H54 (cell line): Measurements from ENCODE around the gene PRDX3.
A peak's percentile ranks its signal among the peaks of the same experiment; 100 is the strongest.
"Not testable (repeated sequence)": the region's sequence is repeated elsewhere in the genome, so short reads cannot be mapped to it uniquely, and the experiment has no call there.

Source experiments
- DNase-seq: peaks from one replicate; pipeline ENCODE4 v3.0.0; 2011; ENCODE audit warnings: low spot score, mixed read lengths; ENCODE audit not compliant: insufficient read length
- FAIRE-seq: peaks from 3 replicates; lab custom pipeline; 2011; peaks lifted over from hg19 to GRCh38; lab: Jason Lieb, UNC
- POLR2A ChIP-seq: IDR thresholded peaks from 2 replicates; pipeline ENCODE4 v1.6.1; 2011; ENCODE audit warnings: low read depth, mild to moderate bottlenecking, low read length

The PRDX3 gene

DNA sequence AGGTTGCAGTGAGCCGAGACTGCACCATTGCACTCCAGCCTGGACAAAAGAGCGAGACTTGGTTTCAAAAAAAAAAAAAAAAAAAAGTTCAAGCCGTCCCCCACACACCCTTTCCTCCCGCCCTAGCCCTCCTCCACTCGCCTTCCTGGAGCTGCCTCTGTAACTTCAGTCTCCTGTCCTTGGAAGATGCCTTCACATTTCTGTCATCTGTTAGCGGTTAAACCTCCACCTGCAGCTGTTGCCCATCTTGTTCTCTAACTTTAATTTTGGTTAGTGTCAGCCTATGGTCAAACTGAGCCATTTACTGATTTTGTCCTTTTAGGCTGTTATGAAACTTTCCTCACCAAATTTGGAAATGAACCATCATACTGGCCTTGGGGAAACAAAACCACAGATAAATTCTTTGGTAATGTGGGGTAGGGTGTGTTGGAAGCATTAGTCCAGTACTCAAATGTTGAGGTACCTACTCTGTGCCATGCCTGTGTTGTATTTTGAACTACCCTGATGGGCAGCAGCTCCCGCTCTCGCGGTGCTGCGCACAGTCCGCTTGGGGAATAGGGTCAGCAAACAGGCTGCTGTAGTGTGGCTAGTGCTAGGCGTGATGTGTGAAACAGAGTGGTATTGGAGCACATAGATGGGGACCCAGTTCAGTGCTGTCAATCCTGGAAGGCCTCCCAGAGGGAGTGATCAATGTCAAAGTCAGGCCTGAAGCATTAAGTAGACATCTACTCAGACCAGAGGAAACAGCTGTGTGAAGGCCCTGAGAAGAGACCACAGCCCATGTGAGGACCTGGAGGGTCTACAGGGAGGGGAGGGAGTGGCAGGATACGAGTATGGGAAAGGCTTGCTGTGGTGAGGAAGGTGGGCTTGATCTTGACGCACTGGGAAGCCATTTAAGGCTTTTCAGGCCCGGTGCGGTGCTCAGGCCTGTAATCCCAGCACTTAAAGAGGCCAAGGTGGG is 40.0 kb downstream of the PRDX3 start:
- TF ChIP-seq POLR2A, result no peak
- FAIRE-seq (no peak), DNase-seq (no peak)

DNA sequence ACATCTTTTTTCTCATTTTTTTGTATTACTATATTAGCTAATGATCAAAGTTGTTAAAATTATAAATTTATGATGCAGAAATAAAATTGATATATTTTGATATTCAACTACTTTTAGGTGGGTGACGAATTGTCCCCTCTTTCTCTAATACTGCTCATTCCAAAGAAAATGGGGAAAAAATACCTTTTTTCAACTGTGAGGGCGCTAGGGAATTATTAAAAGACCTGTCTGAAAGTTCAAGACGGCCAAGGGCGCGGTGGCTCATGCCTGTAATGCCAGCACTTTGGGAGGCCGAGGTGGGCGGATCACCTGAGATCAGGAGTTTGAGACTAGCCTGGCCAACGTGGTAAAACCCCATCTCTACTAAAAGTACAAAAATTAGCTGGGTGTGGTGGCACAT is 40.7 kb downstream of the PRDX3 start:
- not testable (repeated sequence) for FAIRE-seq, DNase-seq

DNA sequence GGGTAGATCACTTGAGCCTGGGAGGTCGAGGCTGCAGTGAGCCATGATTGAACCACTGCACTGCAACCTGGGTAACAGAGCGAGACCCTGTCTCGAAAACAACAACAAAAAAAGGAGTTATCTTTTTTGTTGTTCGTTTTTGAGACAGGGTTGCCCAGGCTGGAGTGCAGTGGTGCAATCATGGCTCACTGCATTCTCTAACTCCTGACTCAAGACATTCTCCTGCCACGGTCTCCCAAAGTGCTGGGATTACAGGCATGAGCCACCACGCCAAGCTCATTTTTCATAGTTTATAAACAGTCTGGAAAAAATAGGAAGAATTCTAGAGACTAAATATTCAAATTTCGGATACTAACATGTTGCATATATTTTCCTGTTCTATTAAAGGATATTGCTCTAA is 42.5 kb downstream of the PRDX3 start:
- no peak for FAIRE-seq
- no peak for TF ChIP-seq POLR2A
- DNase-seq, result no peak

DNA sequence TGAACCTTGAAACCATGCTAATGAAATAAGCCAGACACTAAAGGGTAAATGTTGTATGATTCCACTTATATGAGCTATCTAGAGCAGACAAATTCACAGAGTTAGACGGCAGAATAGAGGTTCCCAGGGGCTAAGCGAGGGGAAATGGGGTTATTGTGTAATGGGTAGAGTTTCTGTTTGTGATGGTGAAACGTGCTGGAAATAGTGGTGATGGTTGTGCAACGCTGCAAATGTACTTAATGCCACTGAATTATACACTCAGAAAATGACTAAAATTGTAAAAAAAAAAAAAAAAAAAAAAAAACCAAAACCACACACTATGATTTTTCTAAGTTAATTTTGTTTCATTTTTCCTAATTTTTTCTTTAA is 43.1 kb downstream of the PRDX3 start:
- no peak for FAIRE-seq
- no peak for DNase-seq
- TF ChIP-seq POLR2A, result no peak

DNA sequence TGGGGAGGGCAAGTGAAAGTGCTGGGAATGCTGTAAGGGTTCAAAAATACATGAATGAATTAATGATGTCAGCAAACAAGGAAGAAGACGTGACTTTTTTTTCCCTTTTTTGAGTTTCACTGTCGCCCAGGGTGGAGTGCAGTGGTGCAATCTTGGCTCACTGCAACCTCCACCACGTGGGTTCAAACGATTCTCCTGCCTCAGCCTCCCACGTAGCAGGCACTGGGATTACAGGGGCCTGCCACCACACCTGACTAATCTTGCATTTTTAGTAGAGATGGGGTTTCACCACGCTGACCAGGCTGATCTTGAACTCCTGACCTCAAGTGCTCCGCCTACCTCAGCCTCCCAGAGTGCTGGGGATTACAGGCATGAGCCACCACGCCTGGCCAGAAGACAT is 44.7 kb downstream of the PRDX3 start:
- DNase-seq, result no peak
- TF ChIP-seq POLR2A, result no peak
- FAIRE-seq, result no peak

DNA sequence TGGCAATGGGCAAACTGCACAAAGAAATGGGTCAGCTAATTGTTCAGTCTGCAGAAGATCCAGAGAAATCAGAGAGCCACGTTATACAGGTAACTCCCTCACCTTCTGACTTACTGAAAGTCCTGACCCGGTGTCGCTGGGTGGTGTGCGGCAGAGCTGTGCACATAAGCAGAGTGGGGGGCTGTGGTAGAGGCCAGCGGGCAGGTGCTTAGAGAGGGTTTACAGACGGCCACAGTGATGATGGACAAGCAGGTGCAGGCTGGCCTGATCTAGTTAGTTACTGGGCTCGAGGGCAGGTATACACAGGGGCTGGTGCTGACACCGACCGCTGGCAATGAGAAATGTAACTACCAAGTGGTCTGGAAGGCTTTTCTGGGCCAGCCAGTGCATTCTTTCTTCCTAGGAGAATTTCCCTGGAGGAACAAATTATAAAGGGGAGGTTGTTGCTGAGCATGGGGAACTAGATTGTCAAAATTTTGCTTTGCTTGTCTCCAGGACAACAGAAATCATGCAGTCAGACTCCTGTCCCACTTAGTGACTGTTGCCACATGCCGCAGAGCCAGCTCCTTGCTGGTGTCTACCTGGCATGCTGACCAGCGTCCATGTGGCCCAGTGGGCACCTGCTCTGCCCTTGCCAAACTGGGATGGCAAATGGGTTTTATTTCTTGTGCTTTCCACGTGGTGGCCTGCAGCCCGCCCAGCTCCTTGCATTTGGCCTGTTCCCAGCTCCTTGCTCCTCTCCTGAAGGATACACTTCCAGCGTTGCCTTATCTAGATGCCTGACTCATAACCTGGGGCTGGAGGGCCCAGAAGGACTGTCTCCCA is 45.9 kb downstream of the PRDX3 start:
- DNase-seq (no peak), FAIRE-seq (no peak)
- no peak for TF ChIP-seq POLR2A

DNA sequence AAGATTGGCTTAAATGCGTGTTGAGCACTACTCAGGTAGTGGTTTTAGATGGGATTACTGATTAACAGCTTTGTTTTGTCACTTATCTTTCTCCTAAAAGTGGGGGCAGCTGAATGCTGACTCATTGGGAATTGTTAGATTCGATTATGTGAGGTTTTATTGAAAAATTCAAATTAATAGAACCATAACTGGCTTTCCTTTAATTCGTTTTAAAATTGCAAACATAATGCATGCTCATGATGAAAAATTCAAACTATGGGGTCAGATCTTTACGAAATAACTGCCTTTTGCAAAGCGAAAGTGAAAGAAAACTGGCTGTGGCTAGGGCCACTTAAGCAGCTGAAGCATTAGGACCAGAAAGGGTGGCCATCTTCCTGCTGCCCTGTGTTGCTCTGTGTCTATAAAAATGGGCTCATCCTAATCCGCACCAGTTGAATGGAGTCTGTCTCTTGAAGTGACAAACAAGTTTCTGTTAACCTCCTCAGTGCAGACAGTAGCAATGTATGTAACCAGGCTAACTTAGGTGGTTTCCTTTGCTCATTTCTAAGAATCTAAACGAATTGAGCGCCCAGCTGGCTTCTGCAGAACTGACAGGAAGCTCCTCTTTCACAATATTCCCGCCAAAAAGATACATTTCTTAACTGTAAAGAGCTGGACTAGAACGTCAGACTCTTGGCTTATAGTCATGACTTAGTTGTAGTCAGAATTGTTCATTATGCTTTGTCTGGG is 46.9 kb downstream of the PRDX3 start:
- no peak for TF ChIP-seq POLR2A
- FAIRE-seq (no peak), DNase-seq (peak; percentile 30)

DNA sequence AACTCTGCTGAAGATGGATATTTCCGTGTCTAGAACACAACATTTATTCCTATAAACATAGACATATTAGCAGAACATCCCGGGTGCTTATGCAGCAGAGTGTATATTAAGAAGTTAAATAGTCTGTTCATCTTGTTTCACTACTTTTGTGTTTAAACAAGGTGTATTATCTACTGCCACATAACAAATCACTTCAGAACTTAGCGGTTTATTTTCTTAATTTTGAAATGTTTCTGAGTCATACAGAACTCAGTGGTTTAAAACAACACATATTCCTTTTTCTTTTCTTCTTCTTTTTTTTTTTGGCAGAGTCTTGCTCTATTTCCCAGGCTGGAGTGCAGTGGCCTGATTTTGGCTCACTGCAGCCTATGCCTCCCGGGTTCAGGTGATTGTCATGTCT is 48.9 kb downstream of the PRDX3 start:
- FAIRE-seq (no peak), DNase-seq (no peak)
- no peak for TF ChIP-seq POLR2A

DNA sequence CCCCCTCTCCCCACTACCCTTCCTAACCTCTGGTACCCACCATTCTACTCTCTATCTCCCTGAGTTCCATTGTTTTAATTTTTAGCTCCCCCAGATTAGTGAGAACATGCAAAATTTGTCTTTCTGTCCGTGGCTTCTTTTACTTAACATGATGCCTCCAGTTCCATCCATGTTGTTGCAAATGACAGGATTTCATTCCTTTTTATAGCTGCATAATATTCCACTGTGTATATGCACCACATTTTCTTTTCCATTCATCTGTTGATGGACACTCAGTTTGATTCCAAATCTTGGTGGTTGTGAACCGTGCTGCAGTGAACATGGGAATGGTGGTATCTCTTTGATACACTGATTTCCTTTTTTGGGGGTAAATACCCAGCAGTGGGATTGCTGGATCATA is 52.7 kb downstream of the PRDX3 start:
- FAIRE-seq (no peak), DNase-seq (no peak)
- no peak for TF ChIP-seq POLR2A

DNA sequence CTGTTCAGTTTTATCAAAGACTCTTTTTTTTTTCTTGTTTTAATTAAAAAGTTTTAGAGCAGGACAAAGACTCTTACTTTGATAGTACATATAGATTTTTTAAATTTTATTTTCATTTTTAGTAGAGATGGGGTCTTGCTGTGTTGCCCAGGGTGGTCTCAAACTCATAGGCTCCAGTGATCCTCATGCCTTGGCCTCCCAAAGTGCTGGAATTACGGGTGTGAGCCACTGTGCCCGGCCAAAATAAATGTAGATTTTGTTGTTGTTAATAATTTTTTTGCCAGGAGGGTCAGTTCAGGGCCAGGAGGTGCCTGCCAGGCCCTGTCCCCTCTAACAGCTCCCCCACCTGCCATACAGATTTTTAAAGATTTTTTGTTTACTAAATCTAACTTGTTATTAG is 57.7 kb downstream of the PRDX3 start:
- TF ChIP-seq POLR2A, result no peak
- FAIRE-seq (no peak), DNase-seq (no peak)

DNA sequence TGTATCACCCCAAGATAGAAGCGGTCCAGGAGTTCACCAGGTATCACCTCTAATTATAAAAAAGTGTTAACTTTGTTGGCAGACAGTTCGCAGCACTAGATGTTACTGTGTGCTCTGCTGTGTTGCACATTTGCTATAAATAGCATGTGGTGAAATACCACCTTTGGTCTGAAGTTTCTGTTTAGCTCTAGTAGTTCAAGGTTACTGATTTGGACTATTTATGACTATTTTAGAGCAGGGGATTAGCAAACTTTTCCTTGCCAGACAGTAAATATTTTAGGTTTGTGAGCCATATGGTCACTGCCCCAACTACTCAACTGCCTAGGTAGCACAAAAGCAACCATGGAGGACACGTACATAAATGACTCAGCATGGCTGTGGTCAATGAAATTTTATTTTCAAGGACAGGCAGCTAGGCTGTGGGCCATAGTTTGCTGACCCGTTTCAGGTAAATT is 58.2 kb downstream of the PRDX3 start:
- TF ChIP-seq POLR2A, result no peak
- FAIRE-seq (no peak), DNase-seq (no peak)

DNA sequence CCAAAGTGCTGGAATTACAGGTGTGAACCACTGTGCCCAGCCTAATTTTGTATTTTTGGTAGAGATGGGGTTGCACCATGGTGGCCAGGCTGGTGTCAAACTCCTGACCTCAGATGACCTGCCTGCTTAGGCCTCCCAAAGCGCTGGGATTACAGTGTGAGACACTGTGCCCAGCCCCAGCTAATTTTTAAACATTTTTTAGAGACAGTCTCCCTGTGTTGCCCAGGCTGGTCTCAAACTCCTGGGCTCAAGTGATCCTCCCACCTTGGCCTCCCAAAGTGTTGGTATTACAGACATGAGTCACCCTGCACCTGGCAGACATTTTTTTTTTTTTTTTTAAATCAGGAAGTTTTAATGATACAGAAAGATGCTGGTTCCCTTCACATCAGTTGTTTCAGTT is 59.2 kb downstream of the PRDX3 start:
- TF ChIP-seq POLR2A, result no peak
- FAIRE-seq, result no peak
- DNase-seq, result no peak

DNA sequence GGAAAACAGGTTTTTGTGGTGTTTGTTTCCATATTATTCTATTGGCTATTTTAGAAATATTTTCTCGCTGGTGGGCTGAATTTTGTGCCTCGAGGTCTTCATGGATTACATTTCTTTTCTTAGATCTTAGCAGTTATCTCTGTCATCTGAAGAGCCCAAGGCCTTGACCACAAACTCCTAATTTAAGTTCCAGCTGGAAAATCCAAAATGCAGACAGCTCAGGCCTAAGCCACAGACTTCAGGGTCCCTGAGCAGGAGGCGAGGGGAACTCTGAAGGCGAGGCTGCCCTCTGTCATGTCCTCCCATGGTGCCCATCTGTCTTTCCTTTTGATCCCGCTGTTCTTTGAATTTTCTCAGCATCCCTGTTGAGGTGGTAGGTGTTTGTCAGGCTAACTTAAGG is 60.4 kb downstream of the PRDX3 start:
- DNase-seq, result no peak
- no peak for FAIRE-seq
- no peak for TF ChIP-seq POLR2A
